GM10248 (cell line): ENCODE measurements around the gene CYP2S1.

Experiments used
- CTCF ChIA-PET: fragments of 300-600 bp; sonication (Branson Sonifier 250); formaldehyde crosslinking; extraction: SDS; loops from one replicate; lab custom pipeline; 2021; ENCODE audit warnings: antibody characterized with exemption; lab: Yijun Ruan, JAX
- POLR2A ChIA-PET: fragments of 350-650 bp; sonication (Branson Sonifier 250); formaldehyde crosslinking; extraction: SDS; loops from one replicate; lab custom pipeline; 2020; ENCODE audit warnings: antibody characterized with exemption; lab: Yijun Ruan, JAX
- DNase-seq: peaks from one replicate; pipeline ENCODE4 v3.0.0; 2012; ENCODE audit errors: extremely low spot score
- TF ChIP-seq, protein P1 (sequence below): IDR thresholded peaks from 2 replicates; pipeline ENCODE4 v1.5.1; 2012; ENCODE audit warnings: mild to moderate bottlenecking, low read depth; ENCODE audit errors: extremely low read depth, missing control alignments, control extremely low read depth

Gene CYP2S1

DNA sequence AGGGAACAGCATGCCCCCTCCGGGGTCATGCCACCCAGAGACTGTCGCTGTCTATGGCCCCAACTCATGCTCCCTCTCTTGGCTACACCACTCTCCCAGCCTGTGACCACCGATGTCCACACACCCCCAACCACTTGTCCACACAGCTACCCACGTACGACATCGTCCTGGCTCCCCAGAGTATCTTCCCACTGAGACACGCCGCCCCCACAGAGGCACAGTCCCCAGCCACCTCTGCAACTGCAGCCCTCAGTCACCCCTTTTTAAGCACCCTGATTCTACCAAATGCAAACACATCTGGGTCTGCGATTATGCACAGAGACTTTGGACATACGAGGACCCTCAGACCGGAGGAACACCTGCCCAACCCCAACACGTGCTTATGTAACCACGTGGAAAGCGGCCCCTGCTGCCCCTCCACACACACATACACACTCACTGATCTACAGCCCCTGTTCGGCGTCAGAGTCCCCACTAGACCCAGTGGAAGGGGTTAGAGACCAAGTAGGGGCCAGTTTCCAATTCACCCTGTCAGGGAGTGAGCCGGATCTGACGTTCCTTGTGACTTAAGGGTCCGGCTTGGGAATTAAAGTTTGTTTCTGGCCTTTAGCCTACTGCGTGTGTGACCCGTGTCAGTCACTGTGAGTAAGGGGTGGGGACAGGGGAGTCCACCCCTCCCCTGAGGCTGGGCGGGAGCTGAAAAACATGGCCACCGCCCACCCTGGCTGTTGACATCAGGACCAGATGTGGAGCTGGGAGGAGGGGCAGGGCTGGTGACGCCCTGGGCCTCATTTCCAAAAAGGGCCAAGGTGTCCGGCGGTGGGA, 14.1 kb downstream of the CYP2S1 start:
- ChIA-PET CTCF (interaction anchor here (1.2 to 1.8 kb wide), 3 partner anchors 11 to 101 kb away, joined by 3 to 10 read pairs (median 5); no protein-coding TSS in a partner anchor), POLR2A (no interaction called here)
- DNase-seq = no peak
- TF ChIP-seq, protein P1, sequence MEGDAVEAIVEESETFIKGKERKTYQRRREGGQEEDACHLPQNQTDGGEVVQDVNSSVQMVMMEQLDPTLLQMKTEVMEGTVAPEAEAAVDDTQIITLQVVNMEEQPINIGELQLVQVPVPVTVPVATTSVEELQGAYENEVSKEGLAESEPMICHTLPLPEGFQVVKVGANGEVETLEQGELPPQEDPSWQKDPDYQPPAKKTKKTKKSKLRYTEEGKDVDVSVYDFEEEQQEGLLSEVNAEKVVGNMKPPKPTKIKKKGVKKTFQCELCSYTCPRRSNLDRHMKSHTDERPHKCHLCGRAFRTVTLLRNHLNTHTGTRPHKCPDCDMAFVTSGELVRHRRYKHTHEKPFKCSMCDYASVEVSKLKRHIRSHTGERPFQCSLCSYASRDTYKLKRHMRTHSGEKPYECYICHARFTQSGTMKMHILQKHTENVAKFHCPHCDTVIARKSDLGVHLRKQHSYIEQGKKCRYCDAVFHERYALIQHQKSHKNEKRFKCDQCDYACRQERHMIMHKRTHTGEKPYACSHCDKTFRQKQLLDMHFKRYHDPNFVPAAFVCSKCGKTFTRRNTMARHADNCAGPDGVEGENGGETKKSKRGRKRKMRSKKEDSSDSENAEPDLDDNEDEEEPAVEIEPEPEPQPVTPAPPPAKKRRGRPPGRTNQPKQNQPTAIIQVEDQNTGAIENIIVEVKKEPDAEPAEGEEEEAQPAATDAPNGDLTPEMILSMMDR = no peak

DNA sequence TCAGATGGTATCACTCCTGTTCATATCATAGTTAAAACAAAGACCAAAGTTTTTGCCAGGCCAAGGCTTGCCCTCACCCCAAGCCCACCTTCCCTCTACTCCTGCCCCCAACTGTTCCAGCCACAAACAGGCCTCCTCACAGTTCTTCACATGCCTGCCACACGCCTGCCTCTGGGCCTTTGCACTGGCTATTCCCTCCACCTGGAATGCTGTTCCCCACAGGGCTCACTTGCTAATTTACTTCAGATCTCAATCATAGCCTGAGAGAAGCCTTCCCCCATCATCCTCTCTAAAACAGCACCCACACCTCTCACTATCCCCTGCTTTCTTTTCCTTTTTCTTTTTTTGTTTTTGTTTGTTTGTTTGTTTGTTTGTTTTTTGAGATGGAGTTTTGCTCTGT, 21.1 kb downstream of the CYP2S1 start:
- no peak for DNase-seq
- ChIA-PET POLR2A (no interaction called here), CTCF (no interaction called here)
- TF ChIP-seq, protein P1 = no peak

DNA sequence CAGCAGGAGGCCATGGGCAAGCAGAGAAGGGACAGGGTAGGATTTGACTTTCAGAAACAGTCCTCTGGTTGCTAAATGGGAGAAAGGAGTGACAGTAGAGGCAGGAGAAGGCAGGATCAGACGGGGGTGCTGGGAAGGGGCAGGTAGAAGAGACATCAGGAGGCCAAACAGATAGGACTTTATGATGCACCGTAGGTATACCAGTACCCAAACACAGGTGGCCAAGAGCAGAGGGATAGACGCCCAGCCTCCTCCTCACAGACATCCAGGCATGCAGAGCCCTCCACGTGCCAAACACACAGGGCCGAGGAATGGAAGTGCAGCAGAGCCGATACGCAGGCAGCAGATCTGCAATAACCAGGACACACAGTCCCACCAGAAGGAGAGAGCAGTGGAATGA, 24.7 kb downstream of the CYP2S1 start:
- TF ChIP-seq, protein P1 = no peak
- CTCF ChIA-PET = no interaction called here
- POLR2A ChIA-PET = no interaction called here

DNA sequence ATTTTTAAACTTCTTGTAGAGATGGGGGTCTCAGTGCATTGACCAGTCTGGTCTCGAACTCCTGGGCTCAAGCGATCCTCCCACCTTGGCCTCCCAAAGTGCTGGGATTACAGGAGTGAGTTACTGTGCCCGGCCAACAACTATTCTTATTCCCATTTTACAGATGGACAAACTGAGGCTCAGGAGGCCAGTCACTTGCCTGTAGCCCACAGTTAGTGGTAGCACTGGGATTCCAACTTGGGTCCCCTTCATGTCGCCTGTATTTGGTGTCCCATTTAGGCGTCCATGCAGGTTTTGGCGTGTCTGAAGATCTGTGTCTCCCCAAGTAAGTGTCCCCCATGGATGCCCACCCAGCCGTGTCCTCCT, 25.2 kb downstream of the CYP2S1 start:
- no peak for DNase-seq
- CTCF ChIA-PET = interaction anchor here (1.0 kb wide), 1 partner anchor 14 kb away, joined by 4 read pairs; no protein-coding TSS in a partner anchor
- TF ChIP-seq, protein P1 = no peak
- POLR2A ChIA-PET = no interaction called here

More for the DNA sequence above, 24.7 kb downstream of the CYP2S1 start:
- no peak for DNase-seq

DNA sequence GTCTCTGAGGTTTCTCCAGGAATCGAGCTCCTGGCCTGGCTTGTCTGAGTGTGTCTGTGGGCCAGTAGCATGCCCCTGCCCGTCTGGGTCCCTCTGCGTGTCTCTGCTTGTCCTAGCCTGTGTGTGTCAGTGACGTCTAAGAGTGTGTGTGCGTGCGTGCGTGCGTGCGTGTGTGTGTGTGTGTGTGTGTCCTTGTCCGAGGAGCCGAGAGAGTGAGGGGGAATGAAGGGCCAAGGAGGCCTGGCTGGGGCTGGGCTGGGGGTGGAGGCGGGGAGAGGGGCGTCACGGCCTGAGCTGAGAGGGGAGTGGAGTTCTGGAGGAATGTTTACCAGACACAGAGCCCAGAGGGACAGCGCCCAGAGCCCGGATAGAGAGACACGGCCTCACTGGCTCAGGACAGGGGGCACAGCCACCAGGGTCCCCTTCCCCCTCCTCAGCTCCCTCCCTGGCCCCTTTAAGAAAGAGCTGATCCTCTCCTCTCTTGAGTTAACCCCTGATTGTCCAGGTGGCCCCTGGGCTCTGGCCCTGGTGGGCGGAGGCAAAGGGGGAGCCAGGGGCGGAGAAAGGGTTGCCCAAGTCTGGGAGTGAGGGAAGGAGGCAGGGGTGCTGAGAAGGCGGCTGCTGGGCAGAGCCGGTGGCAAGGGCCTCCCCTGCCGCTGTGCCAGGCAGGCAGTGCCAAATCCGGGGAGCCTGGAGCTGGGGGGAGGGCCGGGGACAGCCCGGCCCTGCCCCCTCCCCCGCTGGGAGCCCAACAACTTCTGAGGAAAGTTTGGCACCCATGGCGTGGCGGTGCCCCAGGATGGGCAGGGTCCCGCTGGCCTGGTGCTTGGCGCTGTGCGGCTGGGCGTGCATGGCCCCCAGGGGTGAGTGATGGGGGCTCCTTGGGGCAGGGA, 25.8 kb downstream of the CYP2S1 start, which contains the start of gene AXL:
Gene AXL, plus strand, starts transcription at position 609 of the 893 bp plus-strand sequence. Its CDS starts 170 bp downstream, at position 779.
- ChIA-PET CTCF (interaction anchor here (1.0 kb wide), 2 partner anchors 15 kb away, joined by 3 to 4 read pairs; no protein-coding TSS in a partner anchor), POLR2A (no interaction called here)
- no peak for DNase-seq
- TF ChIP-seq, protein P1 = no peak

DNA sequence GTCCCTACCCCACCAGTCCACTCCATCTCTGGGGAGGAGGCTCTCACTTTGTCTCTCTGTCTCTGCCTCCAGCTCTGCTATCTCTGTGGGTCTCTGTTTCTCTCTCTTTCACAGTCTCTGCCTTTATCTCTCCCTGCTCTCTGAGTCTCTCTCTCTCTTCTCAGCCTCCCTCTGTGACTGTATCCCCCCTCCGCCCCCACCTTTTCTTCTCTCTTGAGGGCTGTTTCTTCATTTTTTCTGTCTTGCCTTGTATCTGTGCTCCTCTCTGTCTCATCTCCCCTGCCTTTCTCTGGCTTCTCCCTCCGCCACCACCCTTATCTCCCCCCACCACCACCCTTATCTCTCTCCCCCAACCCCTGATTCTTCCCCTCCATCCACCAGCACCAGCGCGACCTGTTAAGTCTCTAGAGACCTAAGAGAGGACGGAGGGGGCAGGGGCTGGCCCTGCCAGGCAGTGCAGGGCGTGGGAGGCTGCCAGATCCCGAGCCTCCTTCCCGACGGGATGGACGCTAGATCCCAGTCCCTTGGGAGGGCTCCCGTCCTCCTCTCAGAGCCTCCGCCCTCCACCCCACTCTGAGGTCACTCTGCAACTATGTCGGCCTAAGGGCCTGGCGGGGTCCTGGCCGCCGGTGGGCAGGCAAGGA, 27.0 kb downstream of the CYP2S1 start:
- POLR2A ChIA-PET = no interaction called here
- no peak for DNase-seq
- TF ChIP-seq, protein P1 = no peak

More for the DNA sequence above, 27.0 kb downstream of the CYP2S1 start:
- CTCF ChIA-PET = interaction anchor here (1.0 to 1.9 kb wide), 2 partner anchors 16 kb away, joined by 3 to 7 read pairs; no protein-coding TSS in a partner anchor
